C4-2B (cell line): ENCODE measurements around the gene VAT1L.

Experiments used
- ZFX ChIP-seq: fragments of 450-650 bp; IDR thresholded peaks from 2 replicates; pipeline ENCODE4 v1.6.1; 2017
- TF ChIP-seq, protein P1 (sequence below): fragments of 450-650 bp; conservative IDR thresholded peaks from 2 replicates; pipeline ENCODE4 v1.5.1; 2017; ENCODE audit warnings: mild to moderate bottlenecking

GRCh38 chr16:77744141-77744540 lies 44.2 kb upstream of the VAT1L start:
- TF ChIP-seq, protein P1, sequence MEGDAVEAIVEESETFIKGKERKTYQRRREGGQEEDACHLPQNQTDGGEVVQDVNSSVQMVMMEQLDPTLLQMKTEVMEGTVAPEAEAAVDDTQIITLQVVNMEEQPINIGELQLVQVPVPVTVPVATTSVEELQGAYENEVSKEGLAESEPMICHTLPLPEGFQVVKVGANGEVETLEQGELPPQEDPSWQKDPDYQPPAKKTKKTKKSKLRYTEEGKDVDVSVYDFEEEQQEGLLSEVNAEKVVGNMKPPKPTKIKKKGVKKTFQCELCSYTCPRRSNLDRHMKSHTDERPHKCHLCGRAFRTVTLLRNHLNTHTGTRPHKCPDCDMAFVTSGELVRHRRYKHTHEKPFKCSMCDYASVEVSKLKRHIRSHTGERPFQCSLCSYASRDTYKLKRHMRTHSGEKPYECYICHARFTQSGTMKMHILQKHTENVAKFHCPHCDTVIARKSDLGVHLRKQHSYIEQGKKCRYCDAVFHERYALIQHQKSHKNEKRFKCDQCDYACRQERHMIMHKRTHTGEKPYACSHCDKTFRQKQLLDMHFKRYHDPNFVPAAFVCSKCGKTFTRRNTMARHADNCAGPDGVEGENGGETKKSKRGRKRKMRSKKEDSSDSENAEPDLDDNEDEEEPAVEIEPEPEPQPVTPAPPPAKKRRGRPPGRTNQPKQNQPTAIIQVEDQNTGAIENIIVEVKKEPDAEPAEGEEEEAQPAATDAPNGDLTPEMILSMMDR, result no peak
- TF ChIP-seq ZFX, result no peak
